ENCODE data around the gene TAL1.
A peak's percentile ranks its signal among the peaks of the same experiment; 100 is the strongest.

The TAL1 gene

DNA sequence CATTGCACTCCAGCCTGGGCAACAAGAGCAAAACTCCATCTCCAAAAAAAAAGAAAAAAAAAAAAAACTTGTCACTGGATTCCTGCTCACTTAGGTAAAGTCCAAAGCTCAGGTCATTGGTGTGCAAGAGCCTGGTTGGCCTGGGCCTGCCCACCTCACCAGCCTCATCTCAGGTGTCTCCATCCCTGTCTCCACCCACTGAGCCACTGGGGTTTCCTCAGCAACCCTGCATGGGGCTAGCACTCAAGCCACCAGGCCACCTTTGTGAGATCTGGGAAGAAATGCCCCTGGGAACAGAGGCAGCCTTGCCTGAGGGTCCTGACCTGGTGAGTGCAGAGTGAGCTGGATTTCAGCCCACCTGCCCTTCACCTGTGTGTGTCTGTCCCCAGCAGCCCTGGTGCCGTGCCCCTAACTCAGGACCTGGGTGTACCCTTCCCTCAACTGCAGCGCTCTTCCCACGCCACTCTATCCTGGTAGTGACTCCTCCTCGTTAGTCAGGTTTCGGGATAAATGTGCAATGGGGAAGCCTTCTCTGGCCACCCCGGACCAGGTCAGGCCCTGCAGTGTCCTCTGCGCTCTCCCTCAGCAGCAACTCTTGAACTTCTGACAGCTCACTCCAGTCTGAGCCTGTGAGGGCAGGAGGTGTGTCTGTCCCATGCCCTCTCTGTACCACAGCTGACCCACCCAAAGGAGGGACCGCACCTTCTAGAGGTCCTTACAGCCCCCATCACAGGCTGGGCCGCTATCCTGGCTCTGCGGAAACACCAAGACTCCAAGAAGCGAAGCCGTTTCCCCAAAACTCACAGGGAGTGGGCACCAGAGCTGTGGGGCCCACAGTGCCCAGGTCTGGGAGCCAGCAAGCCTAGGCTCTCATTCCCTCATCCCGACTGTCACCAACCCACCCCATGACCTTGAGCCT lies 45.5 kb downstream of the TAL1 start:
- no peak for DNase-seq

GRCh38 chr1:47184822-47185677 lies 47.0 kb downstream of the TAL1 start:
- no peak for DNase-seq

GRCh38 chr1:47184090-47184821 lies 47.8 kb downstream of the TAL1 start:
- peak; percentile 19 for DNase-seq

DNA sequence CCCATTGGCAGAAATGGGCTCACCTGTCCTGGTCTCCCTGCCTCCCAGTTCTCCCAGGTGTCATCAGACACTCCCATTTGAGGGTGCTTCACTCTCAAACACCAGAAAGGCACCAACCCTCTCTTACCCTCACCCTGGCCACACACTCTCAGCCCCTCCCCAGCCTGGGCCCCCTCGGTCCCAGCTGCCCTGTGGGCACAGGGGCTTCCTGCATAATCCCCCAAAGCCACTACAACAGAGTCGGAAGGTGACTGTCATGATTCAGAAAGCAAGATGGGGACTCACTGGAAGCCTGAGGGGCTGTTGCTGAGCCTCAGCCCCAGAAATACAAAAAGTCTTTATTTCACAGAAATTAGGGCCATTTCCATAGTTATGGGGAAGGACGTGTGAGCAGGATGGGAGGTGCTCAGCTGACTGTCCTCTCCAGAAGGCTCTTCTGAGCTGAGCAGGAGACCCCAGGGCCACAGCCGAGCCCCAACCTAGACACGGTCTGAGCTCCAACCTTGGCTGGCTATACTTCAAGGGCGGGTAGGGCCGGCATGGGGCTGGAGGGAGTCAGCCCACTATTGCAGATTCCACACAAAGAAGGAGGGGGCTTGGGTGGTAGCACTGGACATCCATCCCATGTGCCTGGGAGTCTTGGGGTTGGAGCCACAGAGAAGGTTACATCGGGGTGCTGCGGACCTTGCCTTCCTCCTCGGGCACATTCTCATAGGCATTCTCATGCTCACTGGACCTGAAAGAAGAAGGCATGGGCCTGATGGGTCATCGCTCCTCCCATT lies 48.5 kb downstream of the TAL1 start:
- no peak for DNase-seq

DNA sequence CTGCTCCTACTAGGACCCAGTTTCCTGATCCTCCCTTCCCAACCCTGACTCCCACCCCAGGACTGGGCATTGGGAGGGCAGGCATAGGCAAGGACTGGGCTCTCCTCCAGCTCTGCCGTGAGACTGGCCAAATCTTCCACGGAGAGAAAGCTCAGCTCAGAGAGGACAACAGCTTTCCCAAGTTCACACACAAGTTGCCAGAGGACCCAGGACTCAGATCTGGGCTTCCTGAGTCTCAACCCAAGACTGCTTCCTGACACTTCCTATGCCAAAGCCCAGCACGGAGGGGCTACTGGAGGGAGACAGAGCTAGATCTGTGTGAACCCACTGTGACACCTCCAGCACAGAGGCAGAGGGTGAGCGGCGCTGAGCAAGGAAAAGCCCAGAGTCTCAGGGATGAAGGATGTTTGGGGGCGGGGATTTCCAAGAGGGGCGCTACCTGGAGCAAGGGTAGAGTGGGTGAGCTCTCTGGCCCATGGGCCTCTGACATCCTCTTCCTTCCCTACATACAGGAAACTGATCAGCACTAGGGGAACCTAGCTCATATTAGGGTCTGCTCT lies 49.3 kb downstream of the TAL1 start:
- no peak for DNase-seq

DNA sequence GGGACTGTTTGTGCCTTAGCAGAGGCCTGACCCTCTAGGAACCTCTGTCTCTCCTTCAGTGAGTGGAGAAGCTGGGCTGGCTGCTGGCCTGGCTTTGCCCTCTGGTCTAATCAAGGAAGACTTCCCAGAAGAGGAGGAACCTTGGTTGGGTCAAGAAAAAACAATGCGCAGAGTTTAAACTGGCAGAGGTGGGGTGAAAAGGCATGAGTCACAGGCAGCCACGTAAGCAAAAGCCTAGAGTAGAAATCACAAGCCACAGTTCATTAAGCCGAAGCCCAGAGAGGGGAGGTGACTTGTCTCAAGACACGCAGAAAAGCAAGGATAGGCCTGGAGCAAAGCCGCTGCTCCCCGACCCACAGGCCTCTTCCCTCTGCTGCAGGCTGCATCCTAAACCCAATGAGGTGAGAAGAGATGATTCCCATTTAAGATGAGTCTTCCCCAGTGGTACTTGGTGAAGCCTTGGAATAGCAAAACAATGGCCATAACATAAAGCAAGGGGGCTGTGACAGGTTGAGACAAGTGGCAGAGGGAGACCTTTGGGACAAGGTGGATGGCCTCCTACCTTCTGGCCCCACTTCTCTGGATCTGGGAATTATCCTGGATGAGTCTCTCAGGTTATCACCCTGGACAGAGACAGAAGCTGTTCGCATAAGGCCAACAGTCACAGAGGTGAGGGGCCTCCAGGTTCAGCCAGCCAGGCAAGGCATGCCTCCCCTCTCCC lies 49.9 kb downstream of the TAL1 start:
- DNase-seq, result no peak

DNA sequence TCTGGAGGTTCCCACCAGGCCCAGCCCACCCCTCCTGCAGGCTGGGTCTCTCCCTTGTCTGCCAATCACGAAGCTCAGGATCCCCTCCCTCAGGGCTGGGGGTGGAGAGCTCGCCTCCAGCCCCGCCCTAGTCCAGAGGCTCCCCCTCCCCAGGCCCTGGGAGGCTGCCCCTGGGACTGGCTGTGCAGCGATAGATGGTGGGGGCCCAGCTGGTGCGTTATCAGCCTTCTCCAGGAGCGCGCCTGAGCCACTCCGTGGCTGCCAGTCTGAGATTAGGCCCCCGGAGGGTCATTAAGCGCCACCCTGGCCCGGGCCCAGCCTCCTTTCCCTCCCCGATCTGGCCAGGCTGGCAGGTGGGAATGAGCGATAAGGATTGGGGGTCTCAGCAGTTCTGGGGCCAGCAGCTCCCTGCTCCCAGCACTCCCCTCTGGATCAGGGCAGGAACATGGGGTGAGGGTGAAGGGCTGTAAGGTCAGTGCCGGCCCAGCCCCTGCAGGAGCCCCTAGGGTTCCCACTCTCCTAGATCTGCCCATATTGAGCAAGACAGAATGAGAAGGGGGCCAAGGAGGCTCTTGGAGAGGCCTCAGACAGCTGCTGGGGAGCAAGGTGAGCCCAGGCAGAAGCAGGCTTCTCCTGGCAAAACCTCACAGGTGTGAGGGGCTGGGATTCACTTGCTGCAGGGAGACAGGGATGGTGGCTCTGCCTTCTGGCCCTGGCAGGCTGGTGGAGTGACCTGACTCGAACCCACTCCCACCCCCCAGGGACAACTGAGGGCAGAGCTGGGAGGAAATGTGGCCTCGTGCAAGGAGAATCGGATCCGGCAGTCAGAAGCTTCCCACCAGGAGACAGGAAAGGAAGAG lies 50.7 kb downstream of the TAL1 start:
- DNase-seq, result no peak

GRCh38 chr1:47180603-47181094 lies 51.4 kb downstream of the TAL1 start:
- no peak for DNase-seq

GRCh38 chr1:47179988-47180563 lies 51.9 kb downstream of the TAL1 start:
- DNase-seq, result no peak

DNA sequence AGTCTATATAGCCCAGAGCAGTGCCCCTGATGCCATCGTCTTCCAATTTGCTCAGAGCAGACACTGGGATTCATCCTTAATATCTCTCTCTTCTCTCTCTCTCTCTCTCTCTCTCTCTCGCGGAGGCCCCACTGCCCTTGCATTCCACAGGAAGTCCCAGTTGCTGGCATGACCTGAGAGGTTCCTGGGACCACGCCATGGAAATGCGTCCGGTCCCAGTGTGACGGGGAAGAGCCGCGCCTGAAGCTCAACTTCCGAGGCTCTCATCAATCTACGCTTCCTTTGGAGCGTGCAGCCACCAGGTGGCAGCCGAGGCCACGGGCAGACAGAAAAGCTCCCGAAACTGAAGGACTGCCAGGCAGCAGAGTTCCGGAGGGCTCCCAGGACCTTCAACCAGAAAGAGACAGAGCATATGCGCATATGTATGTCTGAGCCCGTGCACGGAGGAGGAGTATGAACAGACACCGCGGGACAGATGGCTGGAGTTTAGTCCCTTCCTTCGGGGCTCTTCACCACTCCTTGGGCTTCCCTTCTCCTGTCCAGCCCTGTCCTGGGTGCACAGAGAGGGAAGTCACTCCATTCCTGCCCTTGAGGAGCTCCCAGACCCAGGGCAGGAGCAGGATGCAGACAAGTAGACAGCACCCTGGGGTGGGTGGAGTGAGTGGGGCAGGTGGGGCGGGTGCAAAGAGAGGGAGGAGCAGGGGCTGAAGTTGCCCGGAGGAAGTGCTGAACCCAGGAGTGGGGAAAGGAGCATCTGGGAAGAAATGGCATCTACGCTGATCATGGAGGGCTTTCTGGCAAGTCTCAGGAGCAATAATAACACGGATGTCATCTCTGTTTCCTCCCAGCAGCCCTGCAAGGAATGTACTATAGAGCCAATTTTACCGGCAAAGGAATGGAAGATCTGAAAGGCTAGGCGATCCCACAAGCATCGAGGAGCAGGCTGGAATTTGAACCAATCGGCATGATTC lies 52.7 kb downstream of the TAL1 start:
- peak; percentile 18 for DNase-seq

DNA sequence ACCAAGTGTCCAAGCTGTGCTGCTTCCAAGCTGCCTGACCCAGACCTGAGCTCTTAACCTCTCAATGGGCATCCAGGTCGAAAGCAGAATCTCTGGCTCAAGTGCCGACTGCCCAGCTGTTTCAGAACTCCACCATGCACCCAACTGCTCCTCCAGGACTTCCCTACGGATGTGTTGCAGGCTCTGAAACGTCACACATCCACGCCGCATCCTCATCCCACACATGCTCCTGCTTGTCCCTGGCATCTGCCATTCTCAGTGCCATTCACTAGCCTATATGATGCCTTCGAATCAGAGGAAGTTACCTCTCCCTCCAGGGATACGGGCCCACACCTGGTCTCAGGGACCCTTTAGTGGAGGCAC lies 53.4 kb downstream of the TAL1 start:
- no peak for DNase-seq

DNA sequence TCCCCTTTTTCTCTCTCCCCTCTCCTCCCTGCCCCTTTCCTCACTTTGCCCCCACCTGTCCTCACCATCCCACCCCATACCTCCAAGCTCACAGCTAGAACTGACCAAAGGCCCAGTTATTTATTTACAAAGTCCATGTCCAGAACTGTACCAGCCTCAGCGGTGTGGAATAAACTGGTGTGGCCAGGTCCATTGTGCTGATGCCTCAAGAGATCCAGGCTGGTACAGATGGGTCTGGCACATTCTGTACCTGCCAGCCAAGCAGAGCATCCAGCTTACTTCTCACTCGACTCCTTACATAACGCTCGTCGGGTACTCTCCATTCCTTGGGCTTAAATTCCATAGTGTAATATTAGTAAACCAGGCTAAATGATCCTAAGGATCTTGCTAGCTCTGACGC lies 54.0 kb downstream of the TAL1 start:
- DNase-seq, result no peak

DNA sequence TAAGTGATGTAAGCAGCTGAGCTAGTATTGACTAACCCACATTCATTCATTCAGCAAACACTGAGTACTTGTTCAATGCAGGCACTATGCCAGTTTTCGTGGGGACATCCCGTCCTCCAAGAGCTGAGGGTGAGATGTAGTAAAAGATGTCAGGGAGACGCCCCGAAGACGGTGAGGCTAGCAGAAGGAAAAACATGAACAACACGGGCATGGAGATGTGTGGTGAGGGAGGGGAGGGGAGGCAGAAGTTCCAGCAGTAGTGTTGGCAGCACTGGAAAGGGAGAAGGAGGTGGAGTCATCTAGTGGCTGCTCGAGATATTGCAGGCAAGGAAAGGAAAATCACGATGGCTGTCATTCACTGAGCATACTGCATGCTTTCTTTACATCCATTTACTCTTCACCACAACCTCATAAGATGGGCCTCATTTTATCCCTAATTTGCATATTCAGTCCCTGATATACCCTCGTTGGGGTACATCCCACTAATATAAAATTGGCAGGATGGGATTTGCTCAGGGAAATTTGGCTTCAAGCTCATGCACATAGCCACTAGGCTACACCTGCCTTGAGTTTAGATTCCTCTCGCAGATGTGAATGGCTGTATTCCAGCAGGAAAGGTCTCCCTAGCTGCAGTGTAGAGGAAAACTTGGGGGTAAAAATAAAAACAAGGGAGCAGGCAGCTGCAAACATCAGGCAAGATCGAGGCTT lies 56.6 kb downstream of the TAL1 start:
- DNase-seq, result peak; percentile 14

- DNase-seq, result no peak
These were observed 57.4 kb downstream of the TAL1 start for GRCh38 chr1:47174656-47175020.

- DNase-seq, result no peak
These were observed 59.2 kb downstream of the TAL1 start for GRCh38 chr1:47172782-47173181.
